Loucy (cell line): ENCODE data around the gene SPSB3.

Experiments used
- H2AFZ ChIP-seq: fragments of 200-600 bp; sonication (generic); 2 replicates; pipeline ENCODE4 v1.6.0; 2016; ENCODE audit warnings: antibody characterized with exemption, mild to moderate bottlenecking, low read length, moderate library complexity
- H3F3A ChIP-seq: fragments of 200-600 bp; 2 replicates; pipeline ENCODE4 v1.6.0; 2016; ENCODE audit warnings: antibody characterized with exemption, low read depth, mild to moderate bottlenecking
- H3K27me3 ChIP-seq: fragments of 200-600 bp; sonication (generic); 2 replicates; pipeline ENCODE4 v1.6.1; 2014; ENCODE audit warnings: low read length, mild to moderate bottlenecking; ENCODE audit not compliant: insufficient read depth, poor library complexity, severe bottlenecking
- H3K36me3 ChIP-seq: fragments of 200-600 bp; sonication (generic); 2 replicates; pipeline ENCODE4 v1.6.1; 2016; ENCODE audit warnings: low read length; ENCODE audit not compliant: insufficient read depth
- H3K4me1 ChIP-seq: fragments of 200-600 bp; sonication (generic); 2 replicates; pipeline ENCODE4 v1.5.1; 2014; ENCODE audit warnings: low read length, mild to moderate bottlenecking; ENCODE audit not compliant: insufficient read depth, poor library complexity, severe bottlenecking
- H3K4me2 ChIP-seq: fragments of 200-600 bp; sonication (generic); 2 replicates; pipeline ENCODE4 v1.6.0; 2014; ENCODE audit warnings: antibody characterized with exemption, low read length, low read depth, mild to moderate bottlenecking; ENCODE audit not compliant: poor library complexity, severe bottlenecking
- H3K4me3 ChIP-seq: fragments of 200-600 bp; sonication (generic); 2 replicates; pipeline ENCODE4 v1.5.1; 2014; ENCODE audit warnings: low read length, mild to moderate bottlenecking, mixed read lengths; ENCODE audit not compliant: poor library complexity, severe bottlenecking
- H3K79me2 ChIP-seq: fragments of 200-600 bp; sonication (generic); 2 replicates; pipeline ENCODE4 v1.6.1; 2014; ENCODE audit warnings: low read length; ENCODE audit not compliant: insufficient read depth
- H3K9ac ChIP-seq: fragments of 200-600 bp; sonication (generic); 2 replicates; pipeline ENCODE4 v1.6.0; 2014; ENCODE audit warnings: mild to moderate bottlenecking, low read depth, low read length, moderate library complexity; ENCODE audit not compliant: poor library complexity, severe bottlenecking
- H3K9me2 ChIP-seq: fragments of 200-600 bp; sonication (generic); replicated peaks from 2 replicates; pipeline ENCODE4 v1.6.1; 2016; ENCODE audit warnings: low read depth, low read length, mixed read lengths
- H3K9me3 ChIP-seq: fragments of 200-600 bp; sonication (generic); 2 replicates; pipeline ENCODE4 v1.6.1; 2014; ENCODE audit warnings: mild to moderate bottlenecking, antibody characterized with exemption, low read length, low read depth; ENCODE audit not compliant: insufficient read depth
- H4K20me1 ChIP-seq: fragments of 200-600 bp; sonication (generic); 2 replicates; pipeline ENCODE4 v1.6.0; 2014; ENCODE audit warnings: antibody characterized with exemption, low read length, mild to moderate bottlenecking; ENCODE audit not compliant: insufficient read depth, poor library complexity, severe bottlenecking
- EZH2phosphoT487 ChIP-seq: fragments of 200-600 bp; IDR thresholded peaks from 2 replicates; pipeline ENCODE4 v1.6.1; 2018; ENCODE audit warnings: antibody characterized with exemption, mild to moderate bottlenecking, moderate library complexity, borderline replicate concordance
- TF ChIP-seq, protein P1 (sequence below): fragments of 200-600 bp; sonication (generic); conservative IDR thresholded peaks from 2 replicates; pipeline ENCODE4 v1.5.1; 2014; ENCODE audit warnings: mild to moderate bottlenecking, antibody characterized with exemption, low read length

Gene SPSB3

DNA sequence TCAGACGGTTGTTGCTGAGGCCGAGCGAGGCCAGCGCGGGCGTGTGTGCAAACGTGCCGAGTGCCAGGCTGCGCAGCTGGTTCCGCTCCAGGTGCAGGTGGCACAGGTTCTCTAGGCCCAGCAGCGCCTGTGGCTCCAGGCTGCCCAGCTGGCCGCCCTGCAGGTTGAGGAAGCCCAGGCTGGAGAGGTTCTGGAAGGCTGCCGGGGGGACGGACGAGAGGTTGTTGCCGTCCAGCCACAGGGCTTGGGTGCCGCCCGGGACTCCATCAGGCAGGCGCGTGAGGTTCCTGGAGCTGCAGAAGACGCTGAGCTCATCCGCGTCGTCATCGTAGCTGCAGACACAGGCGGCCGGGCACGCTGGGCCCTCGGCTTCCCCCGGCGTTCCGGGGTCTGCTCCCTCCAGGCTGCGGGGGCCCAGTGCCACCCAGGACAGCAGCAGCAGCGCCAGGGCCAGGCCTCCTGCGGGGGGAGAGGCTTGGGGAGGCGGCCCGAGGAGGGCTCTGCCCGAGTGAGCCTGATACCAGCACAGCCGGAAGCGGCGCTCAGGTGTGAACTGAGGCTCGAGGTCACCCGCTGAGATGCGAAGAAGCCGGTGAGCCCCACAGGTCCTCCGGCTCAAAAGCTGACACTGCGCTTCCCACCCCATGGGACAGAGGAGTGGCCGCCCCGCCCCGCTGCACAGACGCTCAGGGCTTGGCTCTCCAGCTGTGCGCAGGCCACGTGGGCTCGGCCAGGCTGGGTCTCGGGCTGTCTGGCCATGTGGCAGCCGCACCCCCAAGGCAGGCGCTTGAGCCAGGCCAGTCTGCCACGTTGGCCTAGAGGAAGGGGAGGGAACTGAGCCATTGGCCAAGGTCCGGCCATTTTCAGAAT, 9.8 kb upstream of the SPSB3 start:
- no peaks in the 10 kb centered on the region for H4K20me1 ChIP-seq
- TF ChIP-seq, protein P1, sequence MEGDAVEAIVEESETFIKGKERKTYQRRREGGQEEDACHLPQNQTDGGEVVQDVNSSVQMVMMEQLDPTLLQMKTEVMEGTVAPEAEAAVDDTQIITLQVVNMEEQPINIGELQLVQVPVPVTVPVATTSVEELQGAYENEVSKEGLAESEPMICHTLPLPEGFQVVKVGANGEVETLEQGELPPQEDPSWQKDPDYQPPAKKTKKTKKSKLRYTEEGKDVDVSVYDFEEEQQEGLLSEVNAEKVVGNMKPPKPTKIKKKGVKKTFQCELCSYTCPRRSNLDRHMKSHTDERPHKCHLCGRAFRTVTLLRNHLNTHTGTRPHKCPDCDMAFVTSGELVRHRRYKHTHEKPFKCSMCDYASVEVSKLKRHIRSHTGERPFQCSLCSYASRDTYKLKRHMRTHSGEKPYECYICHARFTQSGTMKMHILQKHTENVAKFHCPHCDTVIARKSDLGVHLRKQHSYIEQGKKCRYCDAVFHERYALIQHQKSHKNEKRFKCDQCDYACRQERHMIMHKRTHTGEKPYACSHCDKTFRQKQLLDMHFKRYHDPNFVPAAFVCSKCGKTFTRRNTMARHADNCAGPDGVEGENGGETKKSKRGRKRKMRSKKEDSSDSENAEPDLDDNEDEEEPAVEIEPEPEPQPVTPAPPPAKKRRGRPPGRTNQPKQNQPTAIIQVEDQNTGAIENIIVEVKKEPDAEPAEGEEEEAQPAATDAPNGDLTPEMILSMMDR, result no peak
- no peak for TF ChIP-seq EZH2phosphoT487
- no peaks in the 10 kb centered on the region for H3K9me2 ChIP-seq
- H3K36me3 ChIP-seq, result no peaks in the 10 kb centered on the region
- no peak overlapping the region for H2AFZ ChIP-seq
- no peaks in the 10 kb centered on the region for H3K27me3 ChIP-seq
- no peaks in the 10 kb centered on the region for H3K4me1 ChIP-seq
- no peaks in the 10 kb centered on the region for H3F3A ChIP-seq
- no peaks in the 10 kb centered on the region for H3K9me3 ChIP-seq
- no peak overlapping the region for H3K9ac ChIP-seq
- no peaks in the 10 kb centered on the region for H3K79me2 ChIP-seq
- H3K4me3 ChIP-seq, result no peak overlapping the region
- no peak overlapping the region for H3K4me2 ChIP-seq

DNA sequence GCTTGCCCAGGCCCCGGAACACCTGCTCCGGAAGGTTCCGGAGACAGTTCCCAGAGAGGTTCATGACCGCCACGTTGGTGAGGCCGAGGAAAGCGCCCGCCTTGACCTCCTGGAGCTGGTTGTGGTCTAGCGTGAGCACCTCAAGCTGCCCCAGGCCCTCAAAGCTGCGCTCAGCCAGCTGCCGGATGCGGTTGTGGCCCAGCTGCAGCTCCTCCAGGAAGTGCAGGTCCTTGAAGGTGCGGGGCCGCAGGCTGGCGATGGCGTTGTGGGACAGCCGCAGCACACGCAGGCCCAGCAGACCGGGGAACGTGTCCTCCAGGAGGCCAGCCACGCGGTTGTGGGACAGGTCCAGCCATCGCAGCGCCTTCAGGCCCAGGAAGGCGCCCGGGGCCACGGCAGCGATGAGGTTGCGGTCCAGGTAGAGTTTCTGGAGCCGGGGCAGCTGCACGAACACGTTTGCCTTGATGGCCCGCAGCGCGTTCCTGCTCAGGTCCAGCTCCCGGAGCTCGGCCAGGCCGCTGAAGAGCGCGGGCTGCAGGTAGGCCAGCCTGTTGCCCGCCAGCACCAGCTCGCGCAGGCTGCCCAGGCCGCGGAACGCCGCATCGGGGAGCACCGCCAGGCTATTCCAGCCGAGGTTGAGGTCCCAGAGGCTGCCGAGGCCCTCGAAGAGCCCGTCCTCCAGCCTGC, 9.0 kb upstream of the SPSB3 start:
- Histone ChIP-seq H2AFZ (no peak overlapping the region), H4K20me1 (no peaks in the 10 kb centered on the region), H3K9ac (no peak overlapping the region), H3K4me1 (no peaks in the 10 kb centered on the region), H3K36me3 (no peaks in the 10 kb centered on the region), H3K9me2 (no peaks in the 10 kb centered on the region), H3K4me3 (no peak overlapping the region), H3K9me3 (no peaks in the 10 kb centered on the region), H3K4me2 (no peak overlapping the region), H3K79me2 (no peaks in the 10 kb centered on the region), H3F3A (no peaks in the 10 kb centered on the region), H3K27me3 (no peaks in the 10 kb centered on the region)
- TF ChIP-seq EZH2phosphoT487, result no peak
- TF ChIP-seq, protein P1, result no peak

DNA sequence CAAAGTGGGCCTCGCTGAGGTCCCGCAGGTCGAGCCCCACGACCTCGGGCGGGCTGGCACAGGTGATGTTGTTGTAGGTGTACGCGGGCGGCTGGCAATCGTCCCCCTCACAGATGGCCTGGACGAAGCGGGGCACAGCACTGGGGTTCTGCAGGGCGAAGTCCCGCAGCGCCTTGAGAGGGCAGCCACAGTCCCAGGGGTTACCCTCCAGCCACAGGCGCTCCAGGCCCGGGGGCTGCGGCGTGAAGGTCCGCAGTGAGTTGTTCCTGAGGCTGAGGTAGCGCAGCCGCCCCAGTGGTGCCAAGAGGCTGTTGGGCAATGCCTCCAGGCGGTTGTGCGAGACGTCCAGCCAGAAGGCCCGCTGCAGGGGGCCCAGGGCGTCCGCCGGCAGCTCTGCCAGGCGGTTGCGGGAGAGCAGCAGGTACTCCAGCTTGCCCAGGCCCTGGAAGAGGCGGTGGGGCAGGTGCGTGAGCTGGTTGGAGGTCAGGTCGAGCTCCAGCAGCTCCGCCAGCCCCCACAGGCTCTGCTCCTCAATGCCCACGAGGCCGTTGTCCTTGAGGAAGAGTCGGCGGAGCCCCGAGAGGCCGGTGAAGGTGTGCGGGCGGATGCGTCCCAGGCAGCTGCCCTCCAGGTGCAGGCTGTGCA, 8.4 kb upstream of the SPSB3 start:
- Histone ChIP-seq H3F3A (no peaks in the 10 kb centered on the region), H3K9me3 (no peaks in the 10 kb centered on the region), H3K4me1 (no peaks in the 10 kb centered on the region), H3K4me2 (no peak overlapping the region), H4K20me1 (no peaks in the 10 kb centered on the region), H3K36me3 (no peaks in the 10 kb centered on the region), H2AFZ (no peak overlapping the region), H3K27me3 (no peaks in the 10 kb centered on the region), H3K9me2 (no peaks in the 10 kb centered on the region), H3K79me2 (peaks cover 5% of the 10 kb centered on the region; the same call in 1 of the 2 replicates), H3K4me3 (no peak overlapping the region), H3K9ac (no peak overlapping the region)
- TF ChIP-seq, protein P1, result no peak
- no peak for TF ChIP-seq EZH2phosphoT487
